GM12873 (cell line): ENCODE data around the gene PRKG2.

Experiments used
- CTCF ChIP-seq: IDR thresholded peaks from 2 replicates; pipeline ENCODE4 v1.5.1; 2012; ENCODE audit warnings: low read depth, mild to moderate bottlenecking, moderate library complexity, low read length, control low read depth; ENCODE audit not compliant: insufficient read depth; ENCODE audit errors: missing control alignments

The PRKG2 gene

GRCh38 chr4:81213671-81214070 lies 1.4 kb downstream of the PRKG2 start:
- TF ChIP-seq CTCF: no peak

GRCh38 chr4:81211956-81212355 lies 3.1 kb downstream of the PRKG2 start:
- no peak for TF ChIP-seq CTCF

- TF ChIP-seq CTCF: no peak
These were observed 7.2 kb downstream of the PRKG2 start for GRCh38 chr4:81207828-81208227.

GRCh38 chr4:81205302-81205701 lies 9.7 kb downstream of the PRKG2 start:
- TF ChIP-seq CTCF: no peak

- no peak for TF ChIP-seq CTCF
These were observed 10.5 kb downstream of the PRKG2 start for GRCh38 chr4:81204571-81204970.

- TF ChIP-seq CTCF: no peak
These were observed 15.2 kb downstream of the PRKG2 start for GRCh38 chr4:81199831-81200230.

GRCh38 chr4:81198609-81199008 lies 16.4 kb downstream of the PRKG2 start:
- no peak for TF ChIP-seq CTCF
